SK-N-MC (cell line): ENCODE measurements around the gene AMOTL2.

Experiments used
- EZH2 ChIP-seq: fragments of 200-600 bp; sonication (generic); IDR thresholded peaks from one replicate; pipeline ENCODE4 v1.6.1; 2017; ENCODE audit warnings: antibody characterized with exemption
- FOXP2 ChIP-seq: optimal IDR thresholded peaks from 2 replicates; pipeline ENCODE3; 2011; ENCODE audit warnings: mild to moderate bottlenecking, moderate library complexity; ENCODE audit not compliant: insufficient read depth; ENCODE audit errors: extremely low read length, control extremely low read depth
- POLR2AphosphoS5 ChIP-seq: IDR thresholded peaks from 2 replicates; pipeline ENCODE4 v1.6.1; 2012; ENCODE audit warnings: mild to moderate bottlenecking, low read depth, low read length, borderline replicate concordance

- no peak for TF ChIP-seq POLR2AphosphoS5
- TF ChIP-seq EZH2: no peak
- TF ChIP-seq FOXP2: no peak
These were observed 49.1 kb downstream of the AMOTL2 start for GRCh38 chr3:134325061-134325705.
